HepG2 (cell line): ENCODE measurements around the gene CTSA. TPM values are rescaled to one million over a fixed set of nuclear protein-coding genes. Genes with fewer than 3 reads are reported as not detected.

Source experiments
- ARNT2 ChIP-seq: sonication (generic); formaldehyde crosslinking; IDR thresholded peaks from 2 replicates; pipeline ENCODE4 v1.8.0; 2022; ENCODE audit warnings: mild to moderate bottlenecking, low read depth, missing genetic modification reagents, moderate library complexity
- CEBPB ChIP-seq: IDR thresholded peaks from 2 replicates; pipeline ENCODE4 v1.6.1; 2011; ENCODE audit warnings: low read depth, low read length, improper control_type of control experiment, borderline replicate concordance
- FOXK2 ChIP-seq: fragments of 450-650 bp; IDR thresholded peaks from 2 replicates; pipeline ENCODE4 v1.6.1; 2016
- HES4 ChIP-seq: sonication (generic); formaldehyde crosslinking; IDR thresholded peaks from 2 replicates; pipeline ENCODE4 v1.9.0; 2021; ENCODE audit warnings: mild to moderate bottlenecking, missing genetic modification reagents, borderline replicate concordance
- IRF9 ChIP-seq: sonication (generic); formaldehyde crosslinking; IDR thresholded peaks from 2 replicates; pipeline ENCODE4 v1.8.0; 2022; ENCODE audit warnings: missing genetic modification reagents, mild to moderate bottlenecking, borderline replicate concordance
- MED8 ChIP-seq: sonication (generic); formaldehyde crosslinking; IDR thresholded peaks from 2 replicates; pipeline ENCODE4 v1.8.1; 2023; ENCODE audit warnings: mild to moderate bottlenecking, missing genetic modification reagents; ENCODE audit not compliant: insufficient replicate concordance
- MEIS1 ChIP-seq: sonication (generic); formaldehyde crosslinking; IDR thresholded peaks from 2 replicates; pipeline ENCODE4 v1.9.0; 2021; ENCODE audit warnings: mild to moderate bottlenecking, missing genetic modification reagents, moderate library complexity, borderline replicate concordance
- RFX1 ChIP-seq: fragments of 450-650 bp; IDR thresholded peaks from 2 replicates; pipeline ENCODE4 v1.6.1; 2017
- SNRNP70 ChIP-seq: fragments of 200-400 bp; formaldehyde crosslinking; IDR thresholded peaks from 2 replicates; pipeline ENCODE4 v1.6.1; 2017; ENCODE audit warnings: mild to moderate bottlenecking, low read depth, low read length, moderate library complexity
- ZFP36L2 ChIP-seq: sonication (generic); formaldehyde crosslinking; IDR thresholded peaks from 2 replicates; pipeline ENCODE4 v1.4.0; 2020; ENCODE audit warnings: missing genetic modification reagents
- ZKSCAN1 ChIP-seq: fragments of 150-350 bp; IDR thresholded peaks from 2 replicates; pipeline ENCODE4 v1.6.1; 2014; ENCODE audit warnings: low read length
- ZNF20 ChIP-seq: sonication (generic); formaldehyde crosslinking; IDR thresholded peaks from 2 replicates; pipeline ENCODE4 v1.4.0; 2020; ENCODE audit warnings: mild to moderate bottlenecking, moderate library complexity, missing genetic modification reagents
- ZNF256 ChIP-seq: sonication (generic); formaldehyde crosslinking; conservative IDR thresholded peaks from 2 replicates; pipeline ENCODE4 v1.4.0; 2020; ENCODE audit warnings: missing genetic modification reagents
- ZNF501 ChIP-seq: sonication (generic); formaldehyde crosslinking; IDR thresholded peaks from 2 replicates; pipeline ENCODE4 v1.5.1; 2020; ENCODE audit warnings: mild to moderate bottlenecking, moderate library complexity, missing genetic modification reagents
- ZNF703 ChIP-seq: sonication (generic); formaldehyde crosslinking; IDR thresholded peaks from 2 replicates; pipeline ENCODE4 v1.5.1; 2020; ENCODE audit warnings: missing genetic modification reagents, mild to moderate bottlenecking, moderate library complexity, borderline replicate concordance
- ZSCAN5A ChIP-seq: sonication (generic); formaldehyde crosslinking; IDR thresholded peaks from 2 replicates; pipeline ENCODE4 v1.8.0; 2022; ENCODE audit warnings: mild to moderate bottlenecking, missing genetic modification reagents, borderline replicate concordance
- polyA plus RNA-seq, 8 experiments: library from polyadenylated mRNA; depleted of rRNA in 3 of 8; stranded (reverse) in 7 of 8; unstranded in 1 of 8; fragments of >200 nt; fragmentation: Illumina TruSeq in 4 of 8; extraction: Trizol in 4 of 8; gene quantifications; 2 replicates each; pipeline versions ENCODE4 v1.2.1 to v1.2.3, GENCODE V29; 2011 to 2016; ENCODE audit warnings: low read depth in 4 of 8, missing spikeins in 1 of 8, mixed read lengths in 1 of 8; ENCODE audit not compliant: insufficient read depth in 1 of 8
- total RNA-seq, 5 experiments: library from RNA; depleted of rRNA; stranded (reverse); fragments of >200 nt; fragmentation: Illumina TruSeq; extraction: Trizol; gene quantifications; 2 replicates each; pipeline ENCODE4 v1.2.3, GENCODE V29; 2016; ENCODE audit warnings: low read depth in 1 of 5
- TF ChIP-seq, protein P1 (sequence below): sonication (generic); formaldehyde crosslinking; IDR thresholded peaks from 2 replicates; pipeline ENCODE4 v1.5.1; 2020; ENCODE audit warnings: mild to moderate bottlenecking, missing genetic modification reagents, moderate library complexity
- TF ChIP-seq, protein P2 (sequence below): sonication (generic); formaldehyde crosslinking; IDR thresholded peaks from 2 replicates; pipeline ENCODE4 v1.4.0; 2020; ENCODE audit warnings: missing genetic modification reagents, borderline replicate concordance

Gene CTSA
- total and polyA plus RNA-seq, 2 of the 13 experiments (the other 11 are each of a cell fraction or from before 2014, with no cell fraction given): 202 to 231 TPM

- TF ChIP-seq IRF9 (CRISPR knock-in tag): no peak; the same call in 1 of the 2 replicates
- no peak for TF ChIP-seq HES4 (CRISPR knock-in tag)
- TF ChIP-seq ZFP36L2 (CRISPR knock-in tag): no peak
- TF ChIP-seq CEBPB: peak; percentile 12; the same call in 1 of the 2 replicates
- TF ChIP-seq ZNF501 (CRISPR knock-in tag): peak; percentile 90
- no peak for TF ChIP-seq MED8 (CRISPR knock-in tag)
- no peak for TF ChIP-seq SNRNP70
- no peak for TF ChIP-seq ZNF256 (CRISPR knock-in tag)
- TF ChIP-seq ZNF703 (CRISPR knock-in tag): no peak
- TF ChIP-seq, protein P1, sequence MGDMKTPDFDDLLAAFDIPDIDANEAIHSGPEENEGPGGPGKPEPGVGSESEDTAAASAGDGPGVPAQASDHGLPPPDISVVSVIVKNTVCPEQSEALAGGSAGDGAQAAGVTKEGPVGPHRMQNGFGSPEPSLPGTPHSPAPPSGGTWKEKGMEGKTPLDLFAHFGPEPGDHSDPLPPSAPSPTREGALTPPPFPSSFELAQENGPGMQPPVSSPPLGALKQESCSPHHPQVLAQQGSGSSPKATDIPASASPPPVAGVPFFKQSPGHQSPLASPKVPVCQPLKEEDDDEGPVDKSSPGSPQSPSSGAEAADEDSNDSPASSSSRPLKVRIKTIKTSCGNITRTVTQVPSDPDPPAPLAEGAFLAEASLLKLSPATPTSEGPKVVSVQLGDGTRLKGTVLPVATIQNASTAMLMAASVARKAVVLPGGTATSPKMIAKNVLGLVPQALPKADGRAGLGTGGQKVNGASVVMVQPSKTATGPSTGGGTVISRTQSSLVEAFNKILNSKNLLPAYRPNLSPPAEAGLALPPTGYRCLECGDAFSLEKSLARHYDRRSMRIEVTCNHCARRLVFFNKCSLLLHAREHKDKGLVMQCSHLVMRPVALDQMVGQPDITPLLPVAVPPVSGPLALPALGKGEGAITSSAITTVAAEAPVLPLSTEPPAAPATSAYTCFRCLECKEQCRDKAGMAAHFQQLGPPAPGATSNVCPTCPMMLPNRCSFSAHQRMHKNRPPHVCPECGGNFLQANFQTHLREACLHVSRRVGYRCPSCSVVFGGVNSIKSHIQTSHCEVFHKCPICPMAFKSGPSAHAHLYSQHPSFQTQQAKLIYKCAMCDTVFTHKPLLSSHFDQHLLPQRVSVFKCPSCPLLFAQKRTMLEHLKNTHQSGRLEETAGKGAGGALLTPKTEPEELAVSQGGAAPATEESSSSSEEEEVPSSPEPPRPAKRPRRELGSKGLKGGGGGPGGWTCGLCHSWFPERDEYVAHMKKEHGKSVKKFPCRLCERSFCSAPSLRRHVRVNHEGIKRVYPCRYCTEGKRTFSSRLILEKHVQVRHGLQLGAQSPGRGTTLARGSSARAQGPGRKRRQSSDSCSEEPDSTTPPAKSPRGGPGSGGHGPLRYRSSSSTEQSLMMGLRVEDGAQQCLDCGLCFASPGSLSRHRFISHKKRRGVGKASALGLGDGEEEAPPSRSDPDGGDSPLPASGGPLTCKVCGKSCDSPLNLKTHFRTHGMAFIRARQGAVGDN: peak; percentile 91
- TF ChIP-seq MEIS1 (CRISPR knock-in tag): no peak
- TF ChIP-seq, protein P2, sequence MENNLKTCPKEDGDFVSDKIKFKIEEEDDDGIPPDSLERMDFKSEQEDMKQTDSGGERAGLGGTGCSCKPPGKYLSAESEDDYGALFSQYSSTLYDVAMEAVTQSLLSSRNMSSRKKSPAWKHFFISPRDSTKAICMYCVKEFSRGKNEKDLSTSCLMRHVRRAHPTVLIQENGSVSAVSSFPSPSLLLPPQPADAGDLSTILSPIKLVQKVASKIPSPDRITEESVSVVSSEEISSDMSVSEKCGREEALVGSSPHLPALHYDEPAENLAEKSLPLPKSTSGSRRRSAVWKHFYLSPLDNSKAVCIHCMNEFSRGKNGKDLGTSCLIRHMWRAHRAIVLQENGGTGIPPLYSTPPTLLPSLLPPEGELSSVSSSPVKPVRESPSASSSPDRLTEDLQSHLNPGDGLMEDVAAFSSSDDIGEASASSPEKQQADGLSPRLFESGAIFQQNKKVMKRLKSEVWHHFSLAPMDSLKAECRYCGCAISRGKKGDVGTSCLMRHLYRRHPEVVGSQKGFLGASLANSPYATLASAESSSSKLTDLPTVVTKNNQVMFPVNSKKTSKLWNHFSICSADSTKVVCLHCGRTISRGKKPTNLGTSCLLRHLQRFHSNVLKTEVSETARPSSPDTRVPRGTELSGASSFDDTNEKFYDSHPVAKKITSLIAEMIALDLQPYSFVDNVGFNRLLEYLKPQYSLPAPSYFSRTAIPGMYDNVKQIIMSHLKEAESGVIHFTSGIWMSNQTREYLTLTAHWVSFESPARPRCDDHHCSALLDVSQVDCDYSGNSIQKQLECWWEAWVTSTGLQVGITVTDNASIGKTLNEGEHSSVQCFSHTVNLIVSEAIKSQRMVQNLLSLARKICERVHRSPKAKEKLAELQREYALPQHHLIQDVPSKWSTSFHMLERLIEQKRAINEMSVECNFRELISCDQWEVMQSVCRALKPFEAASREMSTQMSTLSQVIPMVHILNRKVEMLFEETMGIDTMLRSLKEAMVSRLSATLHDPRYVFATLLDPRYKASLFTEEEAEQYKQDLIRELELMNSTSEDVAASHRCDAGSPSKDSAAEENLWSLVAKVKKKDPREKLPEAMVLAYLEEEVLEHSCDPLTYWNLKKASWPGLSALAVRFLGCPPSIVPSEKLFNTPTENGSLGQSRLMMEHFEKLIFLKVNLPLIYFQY (CRISPR knock-in tag): peak; percentile 51; the same call in 1 of the 2 replicates
- TF ChIP-seq ARNT2: no peak
- no peak for TF ChIP-seq ZKSCAN1
- TF ChIP-seq RFX1: no peak
- TF ChIP-seq FOXK2: no peak
- no peak for TF ChIP-seq ZSCAN5A (CRISPR knock-in tag)
- no peak for TF ChIP-seq ZNF20
Observed at GRCh38 chr20:45909336-45909808, 18.2 kb downstream of the CTSA start (continued).
